GM23338 (cell line): ENCODE results near the gene SYMPK. TPM values are rescaled to one million over a fixed set of nuclear protein-coding genes. Genes with fewer than 3 reads are reported as not detected.

ENCODE experiments used
- ATAC-seq: fragments of 200-7000 bp; cut with Tn5 transposase; 3 replicates; pipeline ENCODE4 v1.9.1; 2020
- DNase-seq: peaks from one replicate; pipeline ENCODE4 v3.0.0-alpha.2; 2015; ENCODE audit warnings: low spot score
- H2AFZ ChIP-seq: fragments of 200-600 bp; sonication (generic); 2 replicates; pipeline ENCODE4 v1.8.0; 2016; ENCODE audit warnings: antibody characterized with exemption, mild to moderate bottlenecking, moderate library complexity
- H3F3A ChIP-seq: fragments of 200-600 bp; sonication (generic); replicated peaks from 2 replicates; pipeline ENCODE4 v1.8.0; 2017; ENCODE audit warnings: antibody characterized with exemption, mixed run types, low read depth
- H3K27ac ChIP-seq: fragments of 200-600 bp; sonication (generic); 2 replicates; pipeline ENCODE4 v1.6.1; 2016; ENCODE audit warnings: low read depth
- H3K27me3 ChIP-seq: fragments of 200-600 bp; sonication (generic); 2 replicates; pipeline ENCODE4 v1.8.0; 2016; ENCODE audit warnings: mild to moderate bottlenecking, mixed run types, moderate library complexity; ENCODE audit not compliant: insufficient read depth
- H3K36me3 ChIP-seq: fragments of 200-600 bp; sonication (generic); 2 replicates; pipeline ENCODE4 v1.8.0; 2016; ENCODE audit warnings: mild to moderate bottlenecking; ENCODE audit not compliant: insufficient read depth
- H3K4me1 ChIP-seq: fragments of 200-600 bp; sonication (generic); 2 replicates; pipeline ENCODE4 v1.8.0; 2016; ENCODE audit warnings: mild to moderate bottlenecking, moderate library complexity; ENCODE audit not compliant: insufficient read depth
- H3K4me2 ChIP-seq: fragments of 200-600 bp; sonication (generic); 2 replicates; pipeline ENCODE4 v1.7.1; 2017; ENCODE audit warnings: mixed run types
- H3K4me3 ChIP-seq: fragments of 200-600 bp; sonication (generic); 2 replicates; pipeline ENCODE4 v1.6.1; 2016; ENCODE audit warnings: mixed run types
- H3K79me2 ChIP-seq: fragments of 200-600 bp; sonication (generic); replicated peaks from 2 replicates; pipeline ENCODE4 v1.8.0; 2017; ENCODE audit warnings: mild to moderate bottlenecking; ENCODE audit not compliant: insufficient read depth
- H3K9me2 ChIP-seq: fragments of 200-600 bp; sonication (generic); 2 replicates; pipeline ENCODE4 v1.8.0; 2017; ENCODE audit not compliant: insufficient read depth
- H4K20me1 ChIP-seq: fragments of 200-600 bp; sonication (generic); replicated peaks from 2 replicates; pipeline ENCODE4 v1.8.0; 2017; ENCODE audit warnings: mild to moderate bottlenecking; ENCODE audit not compliant: insufficient read depth
- H3K27ac Mint-ChIP-seq: 2 replicates; pipeline ENCODE4 v1.8.0; 2020; ENCODE audit warnings: inconsistent platforms, mild to moderate bottlenecking, moderate library complexity, mixed read lengths
- H3K27me3 Mint-ChIP-seq: 3 replicates; pipeline ENCODE4 v1.8.0; 2022; ENCODE audit warnings: low read depth, mild to moderate bottlenecking, moderate library complexity, mixed read lengths, inconsistent platforms; ENCODE audit not compliant: insufficient read depth, poor library complexity
- H3K36me3 Mint-ChIP-seq: 3 replicates; pipeline ENCODE4 v1.8.0; 2021; ENCODE audit warnings: low read depth, mild to moderate bottlenecking, inconsistent platforms, moderate library complexity, mixed read lengths
- H3K4me1 Mint-ChIP-seq: 3 replicates; pipeline ENCODE4 v1.8.0; 2020; ENCODE audit warnings: mild to moderate bottlenecking, inconsistent platforms, mixed read lengths
- H3K4me3 Mint-ChIP-seq: 3 replicates; pipeline ENCODE4 v1.8.0; 2021; ENCODE audit warnings: moderate library complexity, mild to moderate bottlenecking, inconsistent platforms, mixed read lengths
- H3K9me3 Mint-ChIP-seq: 3 replicates; pipeline ENCODE4 v1.8.0; 2020; ENCODE audit warnings: moderate library complexity, mild to moderate bottlenecking, inconsistent platforms, mixed read lengths
- CREB1 ChIP-seq: fragments of 250-450 bp; sonication (Bioruptor Pico); IDR thresholded peaks from 2 replicates; pipeline ENCODE4 v1.5.0; 2020; ENCODE audit warnings: low read depth, mild to moderate bottlenecking, moderate library complexity
- CTCF ChIP-seq, 2 experiments: fragments of 200-600 bp in 1 of 2; sonication (generic) in 1 of 2; conservative IDR thresholded peaks; 2 replicates each; pipeline versions ENCODE4 v1.5.1 to v1.6.1; 2016 to 2017; ENCODE audit warnings: antibody characterized with exemption in 2 of 2, low read depth in 2 of 2, mild to moderate bottlenecking in 2 of 2, moderate library complexity in 1 of 2
- EZH2 ChIP-seq: fragments of 200-600 bp; sonication (generic); IDR thresholded peaks from one replicate; pipeline ENCODE4 v1.8.0; 2017; ENCODE audit warnings: antibody characterized with exemption, mild to moderate bottlenecking, low read depth; ENCODE audit not compliant: unreplicated experiment
- JUNB ChIP-seq: IDR thresholded peaks from one replicate; pipeline ENCODE4 v1.6.1; 2016; ENCODE audit warnings: antibody characterized with exemption; ENCODE audit not compliant: unreplicated experiment
- POLR2AphosphoS5 ChIP-seq: IDR thresholded peaks from 2 replicates; pipeline ENCODE4 v1.6.1; 2016; ENCODE audit warnings: antibody characterized with exemption, low read depth
- STAT1 ChIP-seq: IDR thresholded peaks from one replicate; pipeline ENCODE4 v1.6.1; 2016; ENCODE audit warnings: antibody characterized with exemption; ENCODE audit not compliant: unreplicated experiment
- ZNF114 ChIP-seq: fragments of 250-450 bp; sonication (Bioruptor Pico); IDR thresholded peaks from 2 replicates; pipeline ENCODE4 v1.5.0; 2020; ENCODE audit warnings: mild to moderate bottlenecking, moderate library complexity
- ZNF331 ChIP-seq: fragments of 250-450 bp; sonication (Bioruptor Pico); IDR thresholded peaks from 2 replicates; pipeline ENCODE4 v1.5.0; 2020; ENCODE audit warnings: low read depth, mild to moderate bottlenecking, moderate library complexity
- ZNF462 ChIP-seq: fragments of 250-450 bp; sonication (Bioruptor Pico); IDR thresholded peaks from 2 replicates; pipeline ENCODE4 v1.5.0; 2020; ENCODE audit warnings: mild to moderate bottlenecking, moderate library complexity
- polyA plus RNA-seq: library from polyadenylated mRNA; unstranded; fragments of >200 nt; fragmentation: Nextera tagmentation; extraction: Ambion mirVana; gene quantifications from 2 replicates; pipeline ENCODE4 v1.2.1, GENCODE V29; 2016
- total RNA-seq: library from RNA; depleted of rRNA; stranded (reverse); fragments of >200 nt; shearing (Covaris generic); gene quantifications from 2 replicates; pipeline ENCODE4 v1.2.3, GENCODE V29; 2014
- TF ChIP-seq, protein P1 (sequence below): IDR thresholded peaks from one replicate; pipeline ENCODE4 v1.6.1; 2018; ENCODE audit warnings: antibody characterized with exemption; ENCODE audit not compliant: unreplicated experiment

The SYMPK gene
- total and polyA plus RNA-seq, 2 experiments from 2014 or later, result 36.8 to 82.1 TPM

DNA sequence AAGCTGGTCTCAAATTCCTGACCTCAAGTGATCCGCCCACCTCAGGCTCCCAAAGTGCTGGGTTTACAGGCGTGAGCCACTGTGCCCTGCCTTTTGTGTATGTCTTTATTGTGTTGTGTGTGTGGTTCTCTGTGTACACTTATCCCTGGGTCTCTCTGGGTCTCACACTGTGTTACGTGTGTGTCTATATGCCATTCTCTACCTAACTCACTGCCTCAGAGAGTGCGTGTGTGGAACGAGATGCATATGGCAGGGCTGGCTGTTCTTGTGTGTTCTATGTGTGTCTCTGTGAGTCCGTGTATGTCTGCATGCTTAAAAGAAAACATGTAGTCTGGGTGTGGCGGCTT lies 11.6 kb upstream of the SYMPK start:
- Mint-ChIP-seq H3K4me3 (no peak overlapping the region; the same call in 2 of the 3 replicates), H3K9me3 (no peaks in the 10 kb centered on the region), H3K27me3 (peaks cover 11% of the 10 kb centered on the region), H3K27ac (no peak overlapping the region), H3K4me1 (peaks cover 38% of the 10 kb centered on the region), H3K36me3 (peaks cover 17% of the 10 kb centered on the region)
- Histone ChIP-seq H3K27me3 (no peaks in the 10 kb centered on the region), H3F3A (peaks cover 6% of the 10 kb centered on the region; the same call in 1 of the 2 replicates), H3K4me3 (no peak overlapping the region), H2AFZ (no peak overlapping the region), H3K27ac (no peak overlapping the region), H4K20me1 (no peaks in the 10 kb centered on the region; the same call in 1 of the 2 replicates), H3K4me1 (peaks cover 7% of the 10 kb centered on the region; the same call in 1 of the 2 replicates), H3K4me2 (no peak overlapping the region), H3K36me3 (no peaks in the 10 kb centered on the region), H3K9me2 (0 out of 2 replicates have a peak, but pooled peaks cover 4% of the 10 kb centered on the region), H3K79me2 (no peaks in the 10 kb centered on the region; the same call in 1 of the 2 replicates)
- ATAC-seq (no peak), DNase-seq (no peak)
- TF ChIP-seq JUNB, result no peak
- no peak for TF ChIP-seq ZNF114 (CRISPR knock-in tag)
- TF ChIP-seq POLR2AphosphoS5, result no peak

GRCh38 chr19:45873219-45873772 lies 10.3 kb upstream of the SYMPK start:
- no peaks in the 10 kb centered on the region for H3K36me3 ChIP-seq
- H3K27me3 ChIP-seq, result no peaks in the 10 kb centered on the region
- Mint-ChIP-seq H3K36me3 (peaks cover 20% of the 10 kb centered on the region), H3K4me3 (no peak overlapping the region), H3K27ac (no peak overlapping the region), H3K4me1 (peaks cover 28% of the 10 kb centered on the region), H3K27me3 (peaks cover 11% of the 10 kb centered on the region), H3K9me3 (no peaks in the 10 kb centered on the region)
- H3K27ac ChIP-seq, result no peak overlapping the region
- H4K20me1 ChIP-seq, result no peaks in the 10 kb centered on the region; the same call in 1 of the 2 replicates
- ATAC-seq, result no peak
- peaks cover 7% of the 10 kb centered on the region; the same call in 1 of the 2 replicates for H3K4me1 ChIP-seq
- no peak overlapping the region for H2AFZ ChIP-seq
- no peak for TF ChIP-seq ZNF114 (CRISPR knock-in tag)
- TF ChIP-seq, protein P1, sequence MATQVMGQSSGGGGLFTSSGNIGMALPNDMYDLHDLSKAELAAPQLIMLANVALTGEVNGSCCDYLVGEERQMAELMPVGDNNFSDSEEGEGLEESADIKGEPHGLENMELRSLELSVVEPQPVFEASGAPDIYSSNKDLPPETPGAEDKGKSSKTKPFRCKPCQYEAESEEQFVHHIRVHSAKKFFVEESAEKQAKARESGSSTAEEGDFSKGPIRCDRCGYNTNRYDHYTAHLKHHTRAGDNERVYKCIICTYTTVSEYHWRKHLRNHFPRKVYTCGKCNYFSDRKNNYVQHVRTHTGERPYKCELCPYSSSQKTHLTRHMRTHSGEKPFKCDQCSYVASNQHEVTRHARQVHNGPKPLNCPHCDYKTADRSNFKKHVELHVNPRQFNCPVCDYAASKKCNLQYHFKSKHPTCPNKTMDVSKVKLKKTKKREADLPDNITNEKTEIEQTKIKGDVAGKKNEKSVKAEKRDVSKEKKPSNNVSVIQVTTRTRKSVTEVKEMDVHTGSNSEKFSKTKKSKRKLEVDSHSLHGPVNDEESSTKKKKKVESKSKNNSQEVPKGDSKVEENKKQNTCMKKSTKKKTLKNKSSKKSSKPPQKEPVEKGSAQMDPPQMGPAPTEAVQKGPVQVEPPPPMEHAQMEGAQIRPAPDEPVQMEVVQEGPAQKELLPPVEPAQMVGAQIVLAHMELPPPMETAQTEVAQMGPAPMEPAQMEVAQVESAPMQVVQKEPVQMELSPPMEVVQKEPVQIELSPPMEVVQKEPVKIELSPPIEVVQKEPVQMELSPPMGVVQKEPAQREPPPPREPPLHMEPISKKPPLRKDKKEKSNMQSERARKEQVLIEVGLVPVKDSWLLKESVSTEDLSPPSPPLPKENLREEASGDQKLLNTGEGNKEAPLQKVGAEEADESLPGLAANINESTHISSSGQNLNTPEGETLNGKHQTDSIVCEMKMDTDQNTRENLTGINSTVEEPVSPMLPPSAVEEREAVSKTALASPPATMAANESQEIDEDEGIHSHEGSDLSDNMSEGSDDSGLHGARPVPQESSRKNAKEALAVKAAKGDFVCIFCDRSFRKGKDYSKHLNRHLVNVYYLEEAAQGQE, result no peak
- TF ChIP-seq JUNB, result no peak
- TF ChIP-seq ZNF462, result no peak
- no peak for TF ChIP-seq CTCF (conservative IDR thresholded peaks at IDR 0.05; ENCODE audit: low read depth in 2 of 2)
- no peak for TF ChIP-seq CREB1 (CRISPR knock-in tag)
- TF ChIP-seq EZH2, result no peak
- TF ChIP-seq STAT1, result no peak
- TF ChIP-seq ZNF331 (CRISPR knock-in tag), result no peak
- H3K79me2 ChIP-seq, result peaks cover 12% of the 10 kb centered on the region
- peaks cover 6% of the 10 kb centered on the region; the same call in 1 of the 2 replicates for H3F3A ChIP-seq
- H3K9me2 ChIP-seq, result 0 out of 2 replicates have a peak, but pooled peaks cover 4% of the 10 kb centered on the region
- no peak for DNase-seq
- H3K4me3 ChIP-seq, result no peak overlapping the region
- H3K4me2 ChIP-seq, result no peak overlapping the region
